Neural progenitor cell (in vitro differentiated cells): ENCODE measurements around the gene SMARCA5.

Experiments
- CTCF ChIP-seq: fragments of 200-600 bp; sonication (generic); IDR thresholded peaks from 2 replicates; pipeline ENCODE4 v1.5.1; 2017; ENCODE audit warnings: antibody characterized with exemption, mild to moderate bottlenecking
- EZH2phosphoT487 ChIP-seq: fragments of 200-600 bp; sonication (generic); IDR thresholded peaks from 2 replicates; pipeline ENCODE4 v1.6.1; 2017; ENCODE audit warnings: antibody characterized with exemption

GRCh38 chr4:143554728-143555597 is 41.5 kb downstream of the SMARCA5 start:
- TF ChIP-seq CTCF: no peak
- TF ChIP-seq EZH2phosphoT487: no peak
